ENCODE results near the gene CAV1. TPM values are rescaled to one million over a fixed set of nuclear protein-coding genes. Genes with fewer than 3 reads are reported as not detected.

The CAV1 gene, protein sequence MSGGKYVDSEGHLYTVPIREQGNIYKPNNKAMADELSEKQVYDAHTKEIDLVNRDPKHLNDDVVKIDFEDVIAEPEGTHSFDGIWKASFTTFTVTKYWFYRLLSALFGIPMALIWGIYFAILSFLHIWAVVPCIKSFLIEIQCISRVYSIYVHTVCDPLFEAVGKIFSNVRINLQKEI
- total RNA-seq = 98.6 TPM

DNA sequence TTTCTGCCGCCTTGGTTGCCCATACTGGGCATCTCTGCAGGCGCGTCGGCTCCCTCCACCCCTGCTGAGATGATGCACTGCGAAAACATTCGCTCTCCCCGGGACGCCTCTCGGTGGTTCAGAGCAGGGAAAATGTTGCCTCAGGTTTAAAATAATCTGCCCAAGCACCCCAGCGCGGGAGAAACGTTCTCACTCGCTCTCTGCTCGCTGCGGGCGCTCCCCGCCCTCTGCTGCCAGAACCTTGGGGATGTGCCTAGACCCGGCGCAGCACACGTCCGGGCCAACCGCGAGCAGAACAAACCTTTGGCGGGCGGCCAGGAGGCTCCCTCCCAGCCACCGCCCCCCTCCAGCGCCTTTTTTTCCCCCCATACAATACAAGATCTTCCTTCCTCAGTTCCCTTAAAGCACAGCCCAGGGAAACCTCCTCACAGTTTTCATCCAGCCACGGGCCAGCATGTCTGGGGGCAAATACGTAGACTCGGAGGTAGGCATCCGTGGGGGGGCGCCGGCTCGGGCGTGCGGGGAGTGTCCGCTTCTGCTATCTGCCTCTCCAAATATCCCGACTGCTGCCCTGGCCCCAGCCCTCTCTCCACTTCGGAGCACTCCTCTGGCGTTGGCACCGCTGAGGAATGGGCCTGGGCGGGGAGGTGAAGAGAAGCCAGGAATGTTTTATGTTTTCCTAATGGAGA, at the start of gene CAV1:
Gene CAV1 (plus strand): TSS at position 428 of the 689 bp plus-strand sequence. CDS start 27 bp downstream, at position 455.

DNA sequence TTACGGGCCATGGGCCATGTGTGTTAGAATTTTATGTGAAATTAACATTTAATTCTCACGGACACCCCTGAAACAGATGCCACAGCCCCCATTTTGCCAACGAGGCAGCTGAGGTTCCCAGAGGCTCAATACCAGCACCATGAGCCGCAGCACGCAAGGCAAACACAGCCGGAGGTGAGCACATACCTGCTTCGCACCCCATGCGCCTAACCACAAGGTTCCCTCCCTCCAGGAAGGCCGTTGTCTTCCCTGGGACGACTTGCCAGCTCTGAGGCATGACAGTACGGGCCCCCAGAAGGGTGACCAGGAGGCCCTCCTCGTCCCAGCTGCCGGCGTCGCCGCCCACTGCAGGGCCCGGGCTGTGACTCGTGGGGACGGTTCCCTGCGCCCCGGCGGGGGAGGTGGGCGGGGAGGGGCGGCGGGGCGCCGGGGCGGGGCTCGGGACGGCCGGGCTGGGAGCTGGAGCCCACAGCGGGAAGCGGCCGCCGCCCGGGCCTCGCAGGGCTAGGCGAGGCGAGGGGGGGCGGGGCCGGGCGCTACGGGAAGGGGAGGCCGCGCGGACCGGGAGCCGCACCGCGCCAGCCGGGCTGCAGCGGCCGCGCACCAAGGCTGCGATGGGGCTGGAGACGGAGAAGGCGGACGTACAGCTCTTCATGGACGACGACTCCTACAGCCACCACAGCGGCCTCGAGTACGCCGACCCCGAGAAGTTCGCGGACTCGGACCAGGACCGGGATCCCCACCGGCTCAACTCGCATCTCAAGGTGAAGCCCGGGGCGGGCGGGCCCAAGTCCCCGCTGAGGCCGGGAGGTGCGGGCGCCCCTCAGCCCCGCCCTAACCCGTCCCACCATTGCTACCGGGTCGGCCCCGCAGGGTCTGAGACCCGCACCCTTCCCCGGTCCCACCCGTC, 25.4 kb upstream of the CAV1 start, which contains the start of gene CAV2:
Gene CAV2 (plus strand): TSS at position 571 of the 910 bp plus-strand sequence. CDS start 44 bp downstream, at position 615.

Other genes with a start within 250 kb of the CAV1 start
- 38.8 TPM for gene CAV2, start 25.3 kb upstream of the CAV1 start, total RNA-seq
- 43.3 TPM for gene MET, start 147.2 kb downstream of the CAV1 start, total RNA-seq

All from camera-type eye (tissue), 1 donor.